Measurements from ENCODE around the gene FLG2. TPM values are rescaled to one million over a fixed set of nuclear protein-coding genes. Genes with fewer than 3 reads are reported as not detected.

Gene FLG2
- total and polyA plus RNA-seq, 5 donors from 2014 or later, result not detected

Other genes starting within 250 kb of the FLG2 start
- gene TCHH, start 244.6 kb downstream of the FLG2 start, total RNA-seq, result not detected
- not detected for gene TCHH, start 244.6 kb downstream of the FLG2 start, polyA plus RNA-seq
- gene RPTN, start 200.8 kb downstream of the FLG2 start, total RNA-seq, result not detected
- gene RPTN, start 200.8 kb downstream of the FLG2 start, polyA plus RNA-seq, result not detected
- gene HRNR, start 135.8 kb downstream of the FLG2 start, total RNA-seq, result not detected
- gene HRNR, start 135.8 kb downstream of the FLG2 start, polyA plus RNA-seq, result not detected
- not detected for gene FLG, start 34.8 kb downstream of the FLG2 start, total RNA-seq
- not detected for gene FLG, start 34.8 kb downstream of the FLG2 start, polyA plus RNA-seq
- gene CRNN, start 54.3 kb upstream of the FLG2 start, total RNA-seq, result not detected
- gene CRNN, start 54.3 kb upstream of the FLG2 start, polyA plus RNA-seq, result not detected
- gene LCE5A, start 150.8 kb upstream of the FLG2 start, total RNA-seq, result not detected
- not detected for gene LCE5A, start 150.8 kb upstream of the FLG2 start, polyA plus RNA-seq
- not detected for gene CRCT1, start 154.5 kb upstream of the FLG2 start, total RNA-seq
- gene CRCT1, start 154.5 kb upstream of the FLG2 start, polyA plus RNA-seq, result not detected
- gene LCE3E, start 206.8 kb upstream of the FLG2 start, total RNA-seq, result not detected
- gene LCE3E, start 206.8 kb upstream of the FLG2 start, polyA plus RNA-seq, result not detected
- gene LCE3D, start 220.5 kb upstream of the FLG2 start, total RNA-seq, result not detected
- not detected for gene LCE3D, start 220.5 kb upstream of the FLG2 start, polyA plus RNA-seq
- not detected for gene LCE3C, start 240.2 kb upstream of the FLG2 start, total RNA-seq
- gene LCE3C, start 240.2 kb upstream of the FLG2 start, polyA plus RNA-seq, result not detected